ENCODE measurements around the gene ZNRF3.
A peak's percentile ranks its signal among the peaks of the same experiment; 100 is the strongest.

Gene ZNRF3

DNA sequence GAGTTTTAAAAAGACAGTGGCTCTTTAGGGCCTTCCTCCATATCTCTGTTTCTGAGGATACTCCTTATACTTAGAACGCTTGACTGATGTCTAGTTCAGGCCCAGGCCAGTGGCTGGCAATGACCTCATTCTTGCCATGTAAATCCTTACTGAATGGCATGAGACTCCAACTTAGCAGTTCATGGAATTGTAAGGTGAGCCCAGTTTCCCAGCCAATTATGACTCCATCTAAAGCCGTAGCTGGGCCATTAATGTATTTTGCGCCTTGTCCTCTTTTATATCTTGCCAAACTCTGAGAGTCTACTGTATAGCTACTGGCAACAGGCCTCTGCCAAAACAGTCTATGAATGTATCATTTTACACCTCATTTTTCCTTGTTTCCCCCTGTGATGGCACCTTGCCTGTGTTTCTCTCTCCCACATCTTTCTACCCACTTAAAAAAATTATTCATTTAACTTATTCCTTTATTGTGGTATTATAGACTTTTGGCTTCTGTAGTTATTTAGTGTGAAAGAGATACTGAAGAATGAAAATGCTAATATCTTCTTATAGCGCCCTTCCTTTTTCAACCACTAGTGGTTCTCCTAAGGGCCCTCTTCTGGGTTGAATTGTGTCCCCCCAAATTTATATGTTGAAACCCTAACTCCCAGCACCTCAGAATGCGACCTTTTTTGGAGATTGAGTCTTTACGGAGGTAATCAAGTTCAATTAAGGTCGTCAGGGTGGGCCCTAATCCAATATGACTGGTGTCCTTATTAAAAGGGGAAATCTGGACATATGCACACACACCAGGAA is 67.4 kb downstream of the ZNRF3 start:
- no peak overlapping the region for H3K27ac ChIP-seq
- TF ChIP-seq CTCF (conservative IDR thresholded peaks at IDR 0.05), result no peak

DNA sequence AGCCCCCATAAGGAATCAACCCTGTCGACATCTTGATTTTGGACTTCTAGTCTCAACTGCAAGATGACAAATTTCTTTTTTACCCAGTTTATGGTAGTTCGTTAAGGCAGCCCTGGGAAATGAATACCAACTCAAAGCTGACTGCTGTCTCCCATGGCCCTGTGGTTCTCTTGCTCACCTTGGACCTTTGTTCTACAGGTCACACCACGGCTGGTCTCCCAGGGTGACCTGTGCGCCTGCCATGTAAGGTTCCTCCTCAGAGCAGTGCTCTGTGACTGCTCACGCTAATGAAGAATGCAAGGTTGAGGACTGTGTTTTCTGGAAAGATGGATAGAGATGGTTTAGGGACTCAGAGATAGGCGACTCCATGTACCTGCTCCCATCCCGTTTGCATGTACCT is 68.2 kb downstream of the ZNRF3 start:
- no peak for TF ChIP-seq CTCF (conservative IDR thresholded peaks at IDR 0.05)
- peak overlapping the region; percentile 64 for H3K27ac ChIP-seq

DNA sequence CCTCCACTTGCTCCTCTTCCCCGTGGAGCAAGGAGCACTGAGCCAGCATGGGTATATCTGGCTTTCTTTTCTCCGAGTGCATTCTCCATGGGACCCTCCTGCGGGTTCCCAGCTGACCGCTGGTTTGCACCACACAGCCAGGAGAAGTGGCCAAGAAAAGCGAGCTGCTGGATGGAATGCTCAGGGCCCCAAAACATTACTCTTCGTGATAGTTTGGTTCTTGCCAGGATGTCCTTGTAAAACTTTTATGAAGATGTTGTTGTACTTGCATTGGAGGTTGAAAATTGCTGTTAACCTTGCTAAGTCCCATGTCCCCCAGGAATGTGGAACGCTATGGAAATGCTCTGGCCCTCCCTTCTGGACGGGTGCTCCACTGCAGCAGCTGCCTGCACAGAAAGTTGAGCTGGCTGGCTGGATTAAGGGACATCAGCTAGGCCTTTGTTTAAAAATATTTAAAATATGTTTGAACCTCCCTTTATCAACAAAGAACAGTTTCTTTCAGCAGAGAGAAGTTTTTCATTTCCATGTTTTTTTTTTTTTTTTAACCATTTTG is 68.7 kb downstream of the ZNRF3 start:
- peak; percentile 72 for TF ChIP-seq CTCF (conservative IDR thresholded peaks at IDR 0.05)
- peak overlapping the region; percentile 64 for H3K27ac ChIP-seq

DNA sequence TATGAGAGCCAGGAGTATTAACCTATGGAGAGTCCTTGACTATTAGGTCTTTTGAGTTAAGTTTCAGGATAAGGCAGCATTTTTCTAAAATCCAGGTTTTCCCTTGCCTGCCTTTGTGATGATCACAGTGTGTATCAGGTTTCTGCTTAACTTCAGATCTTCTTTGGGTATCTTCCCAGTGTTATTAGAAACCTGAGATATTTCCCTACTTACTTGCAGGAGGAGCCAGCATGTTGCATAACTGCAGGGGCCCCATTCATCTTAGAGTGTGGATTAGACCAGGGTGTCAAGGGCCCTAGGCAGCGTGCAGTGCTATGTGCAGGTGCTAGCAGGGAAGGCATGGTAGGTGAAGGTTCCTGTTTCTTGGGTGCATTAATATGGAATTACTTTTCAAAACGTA is 69.5 kb downstream of the ZNRF3 start:
- H3K27ac ChIP-seq, result peak overlapping the region; percentile 64
- no peak for TF ChIP-seq CTCF (conservative IDR thresholded peaks at IDR 0.05)

- peak overlapping the region; percentile 64 for H3K27ac ChIP-seq
- TF ChIP-seq CTCF (conservative IDR thresholded peaks at IDR 0.05), result no peak
These were observed 70.0 kb downstream of the ZNRF3 start for GRCh38 chr22:28953403-28953802.

- H3K27ac ChIP-seq, result no peak overlapping the region
- TF ChIP-seq CTCF (conservative IDR thresholded peaks at IDR 0.05), result no peak
These were observed 70.9 kb downstream of the ZNRF3 start for GRCh38 chr22:28953976-28954880.

GRCh38 chr22:28955817-28956216 is 72.4 kb downstream of the ZNRF3 start:
- H3K27ac ChIP-seq, result no peak overlapping the region
- TF ChIP-seq CTCF (conservative IDR thresholded peaks at IDR 0.05), result no peak
